ENCODE data around the gene CHP1. TPM values are rescaled to one million over a fixed set of nuclear protein-coding genes. Genes with fewer than 3 reads are reported as not detected.
A peak's percentile ranks its signal among the peaks of the same experiment; 100 is the strongest.
"Not testable (repeated sequence)": the region's sequence is repeated elsewhere in the genome, so short reads cannot be mapped to it uniquely, and the experiment has no call there.

Gene CHP1
- total RNA-seq, 1 experiment from 2014 or later: 139 TPM

DNA sequence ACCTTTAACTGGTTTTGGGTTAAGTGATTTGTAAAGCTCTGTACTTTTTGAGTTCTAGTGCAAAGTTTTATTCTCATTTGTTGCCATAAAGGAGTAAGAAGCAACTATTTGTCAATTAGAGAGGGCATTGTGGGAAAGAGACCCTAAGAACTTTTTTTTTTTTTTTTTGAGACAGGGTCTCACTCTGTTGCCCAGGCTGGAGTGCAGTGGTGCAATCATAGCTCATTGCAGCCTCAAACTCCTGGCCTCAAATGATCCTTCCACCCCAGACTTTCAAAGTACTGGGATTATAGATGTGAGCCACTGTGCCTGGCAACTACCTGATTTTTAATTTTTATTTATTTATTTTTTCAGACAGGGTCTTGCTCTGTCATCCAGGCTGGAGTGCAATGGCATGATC, 4.9 kb downstream of the CHP1 start:
- CTCF ChIA-PET: no interaction called here

DNA sequence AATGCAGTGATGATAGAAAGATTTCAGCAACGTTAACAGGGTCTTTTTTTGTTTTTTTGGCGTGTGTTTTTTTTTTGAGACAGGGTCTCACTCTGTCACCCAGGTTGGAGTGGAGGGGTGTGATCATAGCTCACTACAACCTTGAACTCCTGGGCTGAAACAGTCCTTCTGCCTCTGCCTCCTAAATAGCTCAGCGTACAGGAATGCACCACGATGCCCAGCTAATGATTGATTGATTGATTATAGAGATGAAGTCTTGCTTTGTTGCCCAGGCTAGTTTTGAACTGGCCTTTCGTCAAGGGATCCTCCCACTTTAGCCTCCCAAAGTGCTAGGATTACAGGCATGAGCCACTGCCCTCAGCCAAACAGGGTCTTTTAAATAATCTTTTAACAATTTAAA, 7.0 kb downstream of the CHP1 start:
- POLR2A ChIA-PET: no interaction called here
- Histone ChIP-seq H3K36me3 (ENCODE audit: control insufficient read depth, insufficient read depth, low read length) (no peaks in the 10 kb centered on the region), H3K4me3 (ENCODE audit: low read depth, low read length) (no peak overlapping the region), H3K4me1 (peaks cover 20% of the 10 kb centered on the region), H3K9me3 (no peaks in the 10 kb centered on the region), H3K27me3 (replicated peaks; ENCODE audit: control insufficient read depth, insufficient read depth, low read length) (no peaks in the 10 kb centered on the region)
- no peak for TF ChIP-seq CTCF (IDR thresholded peaks at IDR 0.05; ENCODE audit: insufficient read depth in 1 of 2, low read depth in 1 of 2, low read length in 1 of 2, severe bottlenecking in 1 of 2, unreplicated experiment in 1 of 2)
- no peak overlapping the region for H3K27ac Mint-ChIP-seq (ENCODE audit: unreplicated experiment)
- intact Hi-C loops (cut with micrococcal nuclease; ENCODE audit: unreplicated experiment): no loop called here
- no peak overlapping the region for H3K4me3 Mint-ChIP-seq (ENCODE audit: unreplicated experiment)
- CTCF ChIA-PET: no interaction called here
- no peaks in the 10 kb centered on the region for H3K27me3 Mint-ChIP-seq (ENCODE audit: insufficient read depth, unreplicated experiment)
- no peaks in the 10 kb centered on the region for H3K9me3 Mint-ChIP-seq (ENCODE audit: unreplicated experiment)
- H3K4me1 Mint-ChIP-seq (ENCODE audit: low read depth, unreplicated experiment): peaks cover 4% of the 10 kb centered on the region
- DNase-seq: no peak
- BruUV-seq (replicated peaks): no TSS peak
- no peaks in the 10 kb centered on the region for H3K36me3 Mint-ChIP-seq (ENCODE audit: insufficient read depth, unreplicated experiment)

More for the DNA sequence above, 4.9 kb downstream of the CHP1 start:
- intact Hi-C loops (cut with micrococcal nuclease; ENCODE audit: unreplicated experiment): no loop called here
- H3K36me3 Mint-ChIP-seq (ENCODE audit: insufficient read depth, unreplicated experiment): peaks cover 12% of the 10 kb centered on the region
- no peak for DNase-seq
- H3K4me1 Mint-ChIP-seq (ENCODE audit: low read depth, unreplicated experiment): peaks cover 4% of the 10 kb centered on the region
- Histone ChIP-seq H3K27me3 (replicated peaks; ENCODE audit: control insufficient read depth, insufficient read depth, low read length) (no peaks in the 10 kb centered on the region), H3K4me3 (ENCODE audit: low read depth, low read length) (no peak overlapping the region), H3K36me3 (ENCODE audit: control insufficient read depth, insufficient read depth, low read length) (no peaks in the 10 kb centered on the region), H3K9me3 (no peaks in the 10 kb centered on the region), H3K4me1 (peaks cover 7% of the 10 kb centered on the region)
- no peak overlapping the region for H3K27ac Mint-ChIP-seq (ENCODE audit: unreplicated experiment)
- H3K4me3 Mint-ChIP-seq (ENCODE audit: unreplicated experiment): no peak overlapping the region
- BruUV-seq (replicated peaks): no TSS peak
- POLR2A ChIA-PET: interaction anchor here (0.7 kb wide), 1 partner anchor 96 kb away, joined by 5 read pairs; the partner anchor contains the start of gene OIP5
- H3K9me3 Mint-ChIP-seq (ENCODE audit: unreplicated experiment): no peaks in the 10 kb centered on the region
- TF ChIP-seq CTCF (IDR thresholded peaks at IDR 0.05; ENCODE audit: insufficient read depth in 1 of 2, low read depth in 1 of 2, low read length in 1 of 2, severe bottlenecking in 1 of 2, unreplicated experiment in 1 of 2): no peak
- no peaks in the 10 kb centered on the region for H3K27me3 Mint-ChIP-seq (ENCODE audit: insufficient read depth, unreplicated experiment)

GRCh38 chr15:41241221-41241964, 10.3 kb downstream of the CHP1 start:
- Mint-ChIP-seq H3K36me3 (ENCODE audit: insufficient read depth, unreplicated experiment) (peaks cover 18% of the 10 kb centered on the region), H3K27ac (ENCODE audit: unreplicated experiment) (peak overlapping the region; percentile 42), H3K4me3 (ENCODE audit: unreplicated experiment) (peak overlapping the region; percentile 40), H3K27me3 (ENCODE audit: insufficient read depth, unreplicated experiment) (no peaks in the 10 kb centered on the region), H3K4me1 (ENCODE audit: low read depth, unreplicated experiment) (peaks cover 4% of the 10 kb centered on the region), H3K9me3 (ENCODE audit: unreplicated experiment) (no peaks in the 10 kb centered on the region)
- Histone ChIP-seq H3K27me3 (replicated peaks; ENCODE audit: control insufficient read depth, insufficient read depth, low read length) (no peaks in the 10 kb centered on the region), H3K4me3 (ENCODE audit: low read depth, low read length) (no peak overlapping the region), H3K4me1 (peaks cover 20% of the 10 kb centered on the region), H3K9me3 (no peaks in the 10 kb centered on the region), H3K36me3 (ENCODE audit: control insufficient read depth, insufficient read depth, low read length) (no peaks in the 10 kb centered on the region)
- TF ChIP-seq CTCF (IDR thresholded peaks at IDR 0.05; ENCODE audit: insufficient read depth in 1 of 2, low read depth in 1 of 2, low read length in 1 of 2, severe bottlenecking in 1 of 2, unreplicated experiment in 1 of 2): no peak
- ChIA-PET POLR2A (interaction anchor here (1.7 kb wide), 1 partner anchor 10 kb away, joined by 6 read pairs; the partner anchor contains the start of gene CHP1), CTCF (interaction anchor here (1.0 kb wide), 1 partner anchor 10 kb away, joined by 6 read pairs; the partner anchor contains the start of gene CHP1)
- peak; percentile 40 to 45 for DNase-seq
- TSS peak; percentile 53 for BruUV-seq (replicated peaks)
- intact Hi-C loops (cut with micrococcal nuclease; ENCODE audit: unreplicated experiment): loop anchor here (1.0 kb wide), 1 partner anchor 15 kb away; no protein-coding TSS in a partner anchor

DNA sequence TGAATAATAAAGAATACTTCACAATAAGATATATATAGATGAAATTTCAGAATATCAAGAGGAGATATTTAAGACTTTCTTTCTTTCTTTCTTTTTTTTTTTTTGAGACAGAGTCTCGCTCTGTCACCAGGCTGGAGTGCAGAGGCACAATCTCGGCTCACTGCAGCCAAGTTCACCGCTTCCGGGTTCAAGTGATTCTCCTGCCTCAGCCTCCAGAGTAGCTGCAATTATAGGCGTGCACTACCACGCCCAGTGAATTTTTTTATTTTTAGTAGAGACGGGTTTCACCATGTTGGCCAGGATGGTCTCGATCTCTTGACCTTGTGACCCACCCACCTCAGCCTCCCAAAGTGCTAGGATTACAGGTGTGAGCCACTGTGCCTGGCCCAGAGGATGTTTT, 19.7 kb downstream of the CHP1 start:
- intact Hi-C loops (cut with micrococcal nuclease; ENCODE audit: unreplicated experiment); H3K36me3 ChIP-seq (ENCODE audit: control insufficient read depth, insufficient read depth, low read length); H3K4me1 Mint-ChIP-seq (ENCODE audit: low read depth, unreplicated experiment); H3K27me3 Mint-ChIP-seq (ENCODE audit: insufficient read depth, unreplicated experiment); H3K9me3 Mint-ChIP-seq (ENCODE audit: unreplicated experiment); H3K9me3 ChIP-seq; BruUV-seq (replicated peaks); DNase-seq; POLR2A ChIA-PET; H3K27me3 ChIP-seq (replicated peaks; ENCODE audit: control insufficient read depth, insufficient read depth, low read length); H3K4me3 ChIP-seq (ENCODE audit: low read depth, low read length); CTCF ChIA-PET; H3K4me3 Mint-ChIP-seq (ENCODE audit: unreplicated experiment); H3K4me1 ChIP-seq; H3K27ac Mint-ChIP-seq (ENCODE audit: unreplicated experiment): not testable (repeated sequence)
- peaks cover 37% of the 10 kb centered on the region for H3K36me3 Mint-ChIP-seq (ENCODE audit: insufficient read depth, unreplicated experiment)

Data from Caco-2 (cell line).